Endothelial cell of umbilical vein (primary cell): ENCODE data around the gene MAEA. TPM values are rescaled to one million over a fixed set of nuclear protein-coding genes. Genes with fewer than 3 reads are reported as not detected.

Experiments
- BruUV-seq: library from RNA; stranded (reverse); fragments of 400-500 nt; replicated peaks from 2 replicates; lab custom pipeline; 2021; lab: Mats Ljungman, UMichigan
- CTCF ChIA-PET: fragments of 300-600, 350-600 bp; sonication (Branson Sonifier 250); formaldehyde crosslinking; loops from one replicate; lab custom pipeline; 2021; ENCODE audit warnings: antibody characterized with exemption, inconsistent platforms; lab: Charles Lee
- POLR2A ChIA-PET: fragments of 300-600, 350-600 bp; sonication (Branson Sonifier 250); formaldehyde crosslinking; loops from one replicate; lab custom pipeline; 2021; ENCODE audit warnings: antibody characterized with exemption, inconsistent platforms; lab: Charles Lee
- DNase-seq: peaks from one replicate; pipeline ENCODE4 v3.0.0-alpha.2; 2011; ENCODE audit warnings: low read depth, low spot score
- FAIRE-seq: peaks from 2 replicates; lab custom pipeline; 2011; peaks lifted over from hg19 to GRCh38; lab: Jason Lieb, UNC
- H2AFZ ChIP-seq: 2 replicates; pipeline ENCODE4 v1.6.0; 2012; ENCODE audit warnings: low read depth, low read length, control low read depth, inconsistent platforms
- H3K27ac ChIP-seq: 2 replicates; pipeline ENCODE4 v1.5.1; 2011; ENCODE audit warnings: low read depth, mild to moderate bottlenecking, control low read depth, low read length, moderate library complexity; ENCODE audit not compliant: insufficient read depth
- H3K27me3 ChIP-seq, 2 experiments: 2 replicates each; pipeline versions ENCODE4 v1.6.0 to v1.6.1; 2011; ENCODE audit warnings: low read length in 2 of 2, mixed read lengths in 1 of 2; ENCODE audit not compliant: control insufficient read depth in 2 of 2, insufficient read depth in 2 of 2
- H3K36me3 ChIP-seq, 2 experiments: 2 replicates in 1 of 2; 3 replicates in 1 of 2; pipeline ENCODE4 v1.5.1; 2011; ENCODE audit warnings: low read length in 2 of 2, mild to moderate bottlenecking in 1 of 2, moderate library complexity in 1 of 2; ENCODE audit not compliant: control insufficient read depth in 2 of 2, insufficient read depth in 2 of 2; ENCODE audit errors: extremely low read depth in 1 of 2
- H3K4me1 ChIP-seq: 3 replicates; pipeline ENCODE4 v1.5.1; 2011; ENCODE audit warnings: mild to moderate bottlenecking, low read length; ENCODE audit not compliant: control insufficient read depth, insufficient read depth; ENCODE audit errors: extremely low read depth
- H3K4me2 ChIP-seq: 2 replicates; pipeline ENCODE4 v1.6.1; 2011; ENCODE audit warnings: low read length, control low read depth, mixed read lengths; ENCODE audit not compliant: insufficient read depth
- H3K4me3 ChIP-seq, 3 experiments: fragments of 200-600 bp in 1 of 3; sonication (generic), shearing (Covaris generic) in 1 of 3; replicated peaks in 1 of 3; 2 replicates each; pipeline ENCODE4 v1.5.1; 2011 to 2016; ENCODE audit warnings: control low read depth in 3 of 3, low read length in 3 of 3, mild to moderate bottlenecking in 2 of 3, inconsistent platforms in 1 of 3, low read depth in 1 of 3, moderate library complexity in 1 of 3; ENCODE audit not compliant: insufficient read depth in 1 of 3
- H3K79me2 ChIP-seq: 2 replicates; pipeline ENCODE4 v1.6.0; 2012; ENCODE audit warnings: low read length, inconsistent platforms; ENCODE audit not compliant: control insufficient read depth, insufficient read depth
- H3K9ac ChIP-seq: replicated peaks from 2 replicates; pipeline ENCODE3; 2011; ENCODE audit warnings: low read length, control low read depth; ENCODE audit not compliant: insufficient read depth; ENCODE audit errors: extremely low read depth
- H3K9me1 ChIP-seq: replicated peaks from 3 replicates; pipeline ENCODE4 v1.6.0; 2011; ENCODE audit warnings: mild to moderate bottlenecking, low read length; ENCODE audit not compliant: control insufficient read depth, insufficient read depth; ENCODE audit errors: extremely low read depth
- H3K9me3 ChIP-seq: replicated peaks from 2 replicates; pipeline ENCODE4 v1.5.1; 2012; ENCODE audit warnings: low read length, inconsistent platforms; ENCODE audit not compliant: control insufficient read depth, insufficient read depth
- H4K20me1 ChIP-seq: replicated peaks from 2 replicates; pipeline ENCODE3; 2011; ENCODE audit warnings: mild to moderate bottlenecking, low read length; ENCODE audit not compliant: control insufficient read depth, insufficient read depth; ENCODE audit errors: extremely low read depth
- EZH2 ChIP-seq: IDR thresholded peaks from 2 replicates; pipeline ENCODE4 v1.6.1; 2012; ENCODE audit warnings: borderline replicate concordance, low read depth, mild to moderate bottlenecking, moderate library complexity, low read length, inconsistent platforms; ENCODE audit not compliant: severe bottlenecking
- FOS ChIP-seq: IDR thresholded peaks from 2 replicates; pipeline ENCODE4 v1.6.1; 2011; ENCODE audit warnings: mild to moderate bottlenecking, low read length, moderate library complexity, borderline replicate concordance; ENCODE audit not compliant: insufficient read depth
- GATA2 ChIP-seq: IDR thresholded peaks from 2 replicates; pipeline ENCODE4 v1.7.0; 2011; ENCODE audit warnings: low read depth, mild to moderate bottlenecking, moderate library complexity, mixed read lengths, low read length; ENCODE audit not compliant: insufficient read length, insufficient read depth
- JUN ChIP-seq: IDR thresholded peaks from 2 replicates; pipeline ENCODE4 v1.6.1; 2011; ENCODE audit warnings: borderline replicate concordance, low read depth; ENCODE audit not compliant: insufficient read length, insufficient read depth
- MYC ChIP-seq: IDR thresholded peaks from one replicate; pipeline ENCODE4 v1.6.1; 2011; ENCODE audit warnings: mild to moderate bottlenecking, low read depth, low read length
- POLR2A ChIP-seq: IDR thresholded peaks from 2 replicates; pipeline ENCODE4 v1.6.1; 2012; ENCODE audit warnings: low read depth, mild to moderate bottlenecking, control low read depth, low read length
- POLR2AphosphoS5 ChIP-seq: IDR thresholded peaks from 2 replicates; pipeline ENCODE4 v1.6.1; 2012; ENCODE audit warnings: low read depth, mild to moderate bottlenecking, control low read depth, low read length, moderate library complexity; ENCODE audit not compliant: insufficient read depth
- dilution Hi-C: fragments of 300-500 bp; cut with MboI; formaldehyde crosslinking; loops from one replicate; pipeline ENCODE4 v1.15.0; 2019; ENCODE audit warnings: low sequenced_read_pairs; ENCODE audit not compliant: extremely low pct_ligation_motif_present
- intact Hi-C: fragments of 100-400 bp; cut with micrococcal nuclease; formaldehyde crosslinking; loops from one replicate; pipeline ENCODE4 v1.10.0; 2022
- polyA plus RNA-seq, 4 experiments: library from polyadenylated mRNA; depleted of rRNA in 3 of 4; stranded (reverse) in 3 of 4; unstranded in 1 of 4; fragments of >200 nt; gene quantifications; 2 replicates each; pipeline versions ENCODE4 v1.2.1 to v1.2.3, GENCODE V29; 2011 to 2012; ENCODE audit warnings: missing spikeins in 1 of 4
- total RNA-seq: library from RNA; stranded (reverse); gene quantifications from 2 replicates; pipeline ENCODE4 v1.2.3, GENCODE V29; 2021
- TF ChIP-seq, protein P1 (sequence below): IDR thresholded peaks from 2 replicates; pipeline ENCODE4 v1.6.1; 2011; ENCODE audit not compliant: insufficient read depth, insufficient read length
- TF ChIP-seq, protein P2 (sequence below), 2 donors: IDR thresholded peaks; 1 replicate in 1 of 2; 2 replicates in 1 of 2; pipeline ENCODE4 v1.5.1; 2011; ENCODE audit warnings: low read length in 2 of 2, mild to moderate bottlenecking in 2 of 2, moderate library complexity in 2 of 2, control low read depth in 1 of 2, inconsistent platforms in 1 of 2, low read depth in 1 of 2; ENCODE audit not compliant: insufficient read depth in 1 of 2; ENCODE audit errors: extremely low read depth in 1 of 2

MAEA gene
- total and polyA plus RNA-seq, 2 donors (not counting 3 experiments of a cell fraction or from before 2014, with no cell fraction given): 66.0 to 108 TPM

DNA sequence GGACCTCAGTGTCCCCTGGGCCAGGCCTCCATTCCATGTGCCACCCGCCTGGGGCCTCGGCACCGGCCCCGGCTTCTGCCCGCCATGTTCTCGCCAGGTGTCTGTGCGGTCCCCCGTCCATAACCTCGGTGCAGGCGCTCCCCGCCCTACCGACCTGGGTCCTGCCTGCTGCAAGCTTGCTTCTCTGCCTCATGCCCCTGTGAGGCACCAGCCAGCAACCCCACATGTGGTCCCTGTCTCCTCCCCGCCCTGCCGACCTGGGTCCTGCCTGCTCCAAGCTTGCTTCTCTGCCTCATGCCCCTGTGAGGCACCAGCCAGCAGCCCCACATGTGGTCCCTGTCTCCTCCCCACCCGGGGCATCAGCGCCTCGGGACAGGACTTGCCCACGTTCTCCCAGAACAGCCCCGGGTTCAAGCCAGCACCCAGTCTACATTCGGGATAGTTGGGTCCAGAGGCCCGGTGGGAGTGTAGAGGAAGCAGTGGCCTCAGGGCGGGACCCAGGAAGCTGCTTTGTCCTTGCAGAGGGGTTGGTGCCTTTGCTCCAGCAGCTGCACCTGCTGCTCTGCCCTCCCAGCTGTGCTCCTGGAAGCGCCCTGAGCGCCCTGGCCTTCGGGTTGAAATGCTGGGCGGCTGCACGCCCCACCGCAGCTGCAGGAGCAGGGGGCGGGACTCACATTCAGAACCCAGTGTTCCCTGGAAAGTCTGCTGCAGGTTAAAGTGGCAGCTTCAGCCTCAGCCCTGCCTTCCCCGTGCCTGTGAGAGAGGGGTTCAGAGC is 37.2 kb downstream of the MAEA start:
- H3K9me3 ChIP-seq: no peaks in the 10 kb centered on the region
- intact Hi-C loops: no loop called here
- H3K79me2 ChIP-seq: peaks cover 3% of the 10 kb centered on the region
- no peak overlapping the region for H3K4me3 ChIP-seq
- H4K20me1 ChIP-seq: no peaks in the 10 kb centered on the region
- no TSS peak for BruUV-seq
- no peaks in the 10 kb centered on the region for H3K9me1 ChIP-seq
- no peak for TF ChIP-seq EZH2
- no peak for TF ChIP-seq POLR2AphosphoS5
- TF ChIP-seq, protein P1, sequence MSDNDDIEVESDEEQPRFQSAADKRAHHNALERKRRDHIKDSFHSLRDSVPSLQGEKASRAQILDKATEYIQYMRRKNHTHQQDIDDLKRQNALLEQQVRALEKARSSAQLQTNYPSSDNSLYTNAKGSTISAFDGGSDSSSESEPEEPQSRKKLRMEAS: no peak
- TF ChIP-seq GATA2: no peak
- TF ChIP-seq JUN: no peak
- no peak for TF ChIP-seq POLR2A
- TF ChIP-seq MYC: no peak
- TF ChIP-seq, protein P2, sequence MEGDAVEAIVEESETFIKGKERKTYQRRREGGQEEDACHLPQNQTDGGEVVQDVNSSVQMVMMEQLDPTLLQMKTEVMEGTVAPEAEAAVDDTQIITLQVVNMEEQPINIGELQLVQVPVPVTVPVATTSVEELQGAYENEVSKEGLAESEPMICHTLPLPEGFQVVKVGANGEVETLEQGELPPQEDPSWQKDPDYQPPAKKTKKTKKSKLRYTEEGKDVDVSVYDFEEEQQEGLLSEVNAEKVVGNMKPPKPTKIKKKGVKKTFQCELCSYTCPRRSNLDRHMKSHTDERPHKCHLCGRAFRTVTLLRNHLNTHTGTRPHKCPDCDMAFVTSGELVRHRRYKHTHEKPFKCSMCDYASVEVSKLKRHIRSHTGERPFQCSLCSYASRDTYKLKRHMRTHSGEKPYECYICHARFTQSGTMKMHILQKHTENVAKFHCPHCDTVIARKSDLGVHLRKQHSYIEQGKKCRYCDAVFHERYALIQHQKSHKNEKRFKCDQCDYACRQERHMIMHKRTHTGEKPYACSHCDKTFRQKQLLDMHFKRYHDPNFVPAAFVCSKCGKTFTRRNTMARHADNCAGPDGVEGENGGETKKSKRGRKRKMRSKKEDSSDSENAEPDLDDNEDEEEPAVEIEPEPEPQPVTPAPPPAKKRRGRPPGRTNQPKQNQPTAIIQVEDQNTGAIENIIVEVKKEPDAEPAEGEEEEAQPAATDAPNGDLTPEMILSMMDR (IDR thresholded peaks at IDR 0.05; ENCODE audit: extremely low read depth in 1 of 2, insufficient read depth in 1 of 2, low read depth in 1 of 2, low read length in 2 of 2): no peak
- no peak for TF ChIP-seq FOS
- ChIA-PET POLR2A (no interaction called here), CTCF (interaction anchor here (0.8 kb wide), 1 partner anchor 19 kb away, joined by 3 read pairs; no protein-coding TSS in a partner anchor)
- H3K27me3 ChIP-seq: no peaks in the 10 kb centered on the region
- no peak overlapping the region for H3K9ac ChIP-seq
- no peak overlapping the region for H3K4me2 ChIP-seq
- dilution Hi-C loops: no loop called here
- H2AFZ ChIP-seq: no peak overlapping the region
- FAIRE-seq: no peak
- no peaks in the 10 kb centered on the region for H3K4me1 ChIP-seq
- H3K27ac ChIP-seq: no peak overlapping the region
- peaks cover 6 to 40% of the 10 kb centered on the region in 2 experiments for H3K36me3 ChIP-seq
- no peak for DNase-seq
